ENCODE data around the gene SP100. TPM values are rescaled to one million over a fixed set of nuclear protein-coding genes. Genes with fewer than 3 reads are reported as not detected.
"Not testable (repeated sequence)": the region's sequence is repeated elsewhere in the genome, so short reads cannot be mapped to it uniquely, and the experiment has no call there.

SP100 gene
- total RNA-seq, 2 experiments from 2014 or later: 145 to 151 TPM

DNA sequence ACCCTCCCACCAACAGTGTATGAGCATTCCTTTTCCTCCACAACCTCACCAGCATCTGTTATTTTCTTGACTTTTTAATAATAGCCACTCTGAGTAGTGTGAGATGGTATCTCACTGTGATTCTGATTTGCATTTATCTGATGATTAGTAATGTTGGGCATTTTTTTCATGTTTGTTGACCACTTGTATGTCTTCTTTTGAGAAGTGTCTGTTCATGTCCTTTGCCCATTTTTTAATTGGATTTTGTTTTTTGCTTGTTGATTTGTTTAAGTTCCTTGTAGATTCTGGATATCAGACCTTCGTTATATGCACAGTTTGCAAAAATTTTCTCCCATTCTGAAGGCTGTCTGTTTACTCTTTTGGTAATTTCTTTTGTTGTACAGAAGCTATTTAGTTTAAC lies 59.1 kb downstream of the SP100 start:
- Mint-ChIP-seq H3K36me3 (ENCODE audit: low read depth) (peaks cover 53% of the 10 kb centered on the region), H3K4me3 (no peak overlapping the region), H3K4me1 (ENCODE audit: low read depth) (peaks cover 31% of the 10 kb centered on the region), H3K9me3 (no peaks in the 10 kb centered on the region), H3K27ac (no peak overlapping the region), H3K27me3 (ENCODE audit: low read depth) (no peaks in the 10 kb centered on the region)
- no peak for DNase-seq
- intact Hi-C loops (cut with micrococcal nuclease): loop anchor here (2.0 kb wide), 1 partner anchor 34 kb away; no protein-coding TSS in a partner anchor
- CTCF ChIA-PET: interaction anchor here (0.5 to 1.5 kb wide), 2 partner anchors 408 to 439 kb away, joined by 4 to 5 read pairs; no protein-coding TSS in a partner anchor

DNA sequence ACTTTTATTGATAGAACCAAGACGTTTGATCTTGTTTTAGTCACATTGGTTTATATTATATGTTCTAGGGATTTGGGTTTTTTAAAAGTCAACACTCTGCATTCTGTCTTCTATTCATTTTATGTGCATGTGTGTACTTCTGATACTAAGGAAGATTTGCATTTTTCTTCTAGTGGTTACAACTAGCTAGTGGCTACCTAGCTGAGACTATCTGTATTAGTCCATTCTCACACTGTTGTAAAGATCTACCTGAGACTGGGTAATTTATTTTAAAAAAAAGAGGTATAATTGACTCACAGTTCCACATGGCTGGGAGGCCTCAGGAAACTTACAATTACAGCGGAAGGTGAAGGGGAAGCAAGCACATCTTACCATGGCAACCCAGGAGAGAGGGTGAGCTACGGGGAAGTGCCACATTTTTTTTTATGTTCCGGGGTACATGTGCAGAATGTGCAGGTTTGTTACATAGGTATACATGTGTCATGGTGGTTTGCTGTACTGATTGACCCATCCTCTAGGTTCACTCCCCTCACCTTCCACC lies 69.9 kb downstream of the SP100 start:
- Mint-ChIP-seq H3K9me3 (peaks cover 15% of the 10 kb centered on the region), H3K27ac (no peak overlapping the region), H3K36me3 (ENCODE audit: low read depth) (peaks cover 62% of the 10 kb centered on the region), H3K27me3 (ENCODE audit: low read depth) (no peaks in the 10 kb centered on the region), H3K4me1 (ENCODE audit: low read depth) (no peaks in the 10 kb centered on the region), H3K4me3 (no peak overlapping the region)
- CTCF ChIA-PET: no interaction called here
- DNase-seq: no peak
- intact Hi-C loops (cut with micrococcal nuclease): no loop called here

DNA sequence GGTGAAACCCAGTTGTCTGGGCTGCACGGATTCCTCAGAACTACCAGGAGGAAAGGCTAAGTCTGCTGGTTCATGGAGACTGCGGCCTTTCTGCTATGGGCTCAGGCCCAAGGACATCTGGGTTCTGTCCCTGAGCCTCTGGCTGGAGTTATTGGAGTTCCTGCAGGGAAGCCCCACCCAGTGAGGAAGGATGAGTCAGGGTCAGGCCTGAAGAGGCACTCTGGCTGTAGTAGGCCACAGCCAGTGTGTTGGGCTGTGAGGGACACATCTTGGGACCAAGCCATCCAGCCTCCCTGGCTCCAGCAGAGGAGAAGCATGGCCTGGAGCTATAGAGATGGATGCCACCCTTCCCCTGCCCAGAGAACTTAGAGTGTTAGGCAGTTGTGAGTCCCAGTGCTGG lies 75.2 kb downstream of the SP100 start:
- H3K4me1 Mint-ChIP-seq (ENCODE audit: low read depth); intact Hi-C loops (cut with micrococcal nuclease); H3K4me3 Mint-ChIP-seq; CTCF ChIA-PET; H3K27me3 Mint-ChIP-seq (ENCODE audit: low read depth); H3K27ac Mint-ChIP-seq; DNase-seq: not testable (repeated sequence)
- H3K36me3 Mint-ChIP-seq (ENCODE audit: low read depth): peaks cover 73% of the 10 kb centered on the region
- H3K9me3 Mint-ChIP-seq: peaks cover 14% of the 10 kb centered on the region

DNA sequence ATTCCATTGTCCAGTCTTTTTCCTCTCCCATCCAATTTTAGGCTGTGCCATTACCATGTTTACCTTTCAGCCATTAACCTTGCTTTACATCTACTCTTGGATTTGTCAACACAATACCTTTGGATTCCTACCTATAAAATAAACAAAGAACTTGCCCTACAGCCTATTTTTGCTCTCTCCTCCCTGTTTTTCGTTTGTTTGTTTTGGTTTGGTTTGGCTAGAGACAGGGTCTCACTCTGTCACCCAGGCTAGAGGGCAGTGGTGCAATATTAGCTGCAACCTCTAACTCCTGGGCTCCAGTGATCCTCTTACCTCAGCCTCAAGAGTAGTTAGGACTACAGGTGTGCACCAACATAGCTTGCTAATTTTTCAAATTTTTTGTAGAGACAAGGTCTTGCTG lies 76.1 kb downstream of the SP100 start:
- no peak overlapping the region for H3K27ac Mint-ChIP-seq
- H3K4me1 Mint-ChIP-seq (ENCODE audit: low read depth): peaks cover 6% of the 10 kb centered on the region
- H3K36me3 Mint-ChIP-seq (ENCODE audit: low read depth): peaks cover 64% of the 10 kb centered on the region
- peaks cover 10% of the 10 kb centered on the region for H3K9me3 Mint-ChIP-seq
- H3K27me3 Mint-ChIP-seq (ENCODE audit: low read depth): no peaks in the 10 kb centered on the region
- H3K4me3 Mint-ChIP-seq: no peak overlapping the region
- CTCF ChIA-PET: interaction anchor here (0.6 kb wide), 1 partner anchor 270 kb away, joined by 3 read pairs; no protein-coding TSS in a partner anchor
- DNase-seq: no peak
- intact Hi-C loops (cut with micrococcal nuclease): no loop called here

DNA sequence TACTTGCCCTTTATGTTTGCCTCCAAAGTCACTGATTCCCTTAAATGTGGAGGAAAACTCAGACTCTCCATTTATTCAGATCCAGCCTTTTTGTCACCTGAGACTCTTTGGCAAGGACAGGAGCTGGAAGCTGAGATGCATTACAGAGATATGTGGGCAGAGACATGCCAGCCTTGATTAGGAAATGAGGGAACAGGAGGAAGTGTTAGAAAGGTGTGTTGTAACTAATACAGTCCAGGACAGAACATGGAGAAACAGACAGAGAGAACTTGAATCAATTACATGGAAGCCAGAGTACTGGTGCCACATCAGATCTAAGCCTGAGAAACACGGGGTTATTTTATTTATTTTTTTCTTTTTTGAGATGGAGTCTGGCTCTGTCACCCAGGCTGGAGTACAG lies 79.0 kb downstream of the SP100 start:
- H3K36me3 Mint-ChIP-seq (ENCODE audit: low read depth): peaks cover 44% of the 10 kb centered on the region
- H3K4me1 Mint-ChIP-seq (ENCODE audit: low read depth): peaks cover 8% of the 10 kb centered on the region
- H3K9me3 Mint-ChIP-seq: no peaks in the 10 kb centered on the region
- no peaks in the 10 kb centered on the region for H3K27me3 Mint-ChIP-seq (ENCODE audit: low read depth)
- intact Hi-C loops (cut with micrococcal nuclease): no loop called here
- CTCF ChIA-PET: no interaction called here
- no peak overlapping the region for H3K4me3 Mint-ChIP-seq
- H3K27ac Mint-ChIP-seq: no peak overlapping the region
- no peak for DNase-seq

DNA sequence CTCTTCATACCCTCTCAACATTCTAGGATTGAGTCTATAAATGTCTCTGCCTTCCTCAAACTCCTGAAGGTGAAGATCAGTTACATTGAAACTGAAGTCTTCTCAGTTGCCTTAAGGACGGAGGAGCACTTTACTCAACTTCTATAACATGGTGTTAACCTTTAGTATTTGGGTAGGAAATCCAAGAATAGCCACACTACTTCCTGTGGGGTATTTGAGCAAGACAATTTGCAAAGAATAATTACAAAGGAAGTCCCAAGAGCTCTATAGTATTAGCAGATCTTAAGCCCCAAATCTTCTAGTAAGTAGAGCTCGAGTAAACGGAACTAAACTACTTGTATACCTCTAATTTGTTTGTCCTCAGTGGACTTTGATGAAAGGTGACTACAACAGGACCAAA lies 80.9 kb downstream of the SP100 start:
- H3K27me3 Mint-ChIP-seq (ENCODE audit: low read depth): no peaks in the 10 kb centered on the region
- CTCF ChIA-PET: no interaction called here
- intact Hi-C loops (cut with micrococcal nuclease): no loop called here
- DNase-seq: no peak
- no peak overlapping the region for H3K27ac Mint-ChIP-seq
- H3K4me3 Mint-ChIP-seq: no peak overlapping the region
- peaks cover 39% of the 10 kb centered on the region for H3K36me3 Mint-ChIP-seq (ENCODE audit: low read depth)
- H3K4me1 Mint-ChIP-seq (ENCODE audit: low read depth): peaks cover 8% of the 10 kb centered on the region
- no peaks in the 10 kb centered on the region for H3K9me3 Mint-ChIP-seq

DNA sequence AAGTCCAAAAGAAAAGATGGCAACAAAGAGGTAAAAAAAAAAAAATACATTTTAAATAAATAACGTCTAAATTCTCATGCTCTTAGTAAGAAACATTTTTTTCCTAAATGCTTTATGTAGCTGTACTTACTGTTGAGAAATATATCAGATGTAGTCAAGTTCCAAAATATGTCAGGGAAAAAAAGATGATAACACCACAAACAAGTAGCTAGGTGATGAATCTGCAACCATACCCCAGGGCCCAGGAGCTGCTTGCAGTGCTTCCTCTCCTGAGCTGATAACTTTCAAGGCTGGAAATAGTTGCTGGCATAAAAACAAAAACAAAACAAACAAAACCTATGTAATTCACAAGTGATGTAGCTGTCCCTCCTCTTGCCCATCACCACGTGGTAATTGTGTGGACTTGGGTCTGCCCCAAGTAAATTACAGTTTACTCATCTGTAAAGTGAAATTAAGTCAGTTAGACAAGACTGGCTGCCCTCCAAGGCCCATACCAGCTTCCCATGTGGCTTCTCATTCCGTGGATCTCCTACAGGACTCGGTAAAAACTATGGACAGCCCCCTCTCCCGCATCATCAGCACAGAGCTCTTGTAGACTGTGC lies 82.6 kb downstream of the SP100 start:
- Mint-ChIP-seq H3K4me1 (ENCODE audit: low read depth) (peaks cover 15% of the 10 kb centered on the region), H3K9me3 (no peaks in the 10 kb centered on the region), H3K36me3 (ENCODE audit: low read depth) (peaks cover 36% of the 10 kb centered on the region), H3K27me3 (ENCODE audit: low read depth) (no peaks in the 10 kb centered on the region), H3K27ac (no peak overlapping the region), H3K4me3 (no peak overlapping the region)
- intact Hi-C loops (cut with micrococcal nuclease): no loop called here
- no peak for DNase-seq
- CTCF ChIA-PET: interaction anchor here (0.6 kb wide), 1 partner anchor 510 kb away, joined by 7 read pairs; no protein-coding TSS in a partner anchor

DNA sequence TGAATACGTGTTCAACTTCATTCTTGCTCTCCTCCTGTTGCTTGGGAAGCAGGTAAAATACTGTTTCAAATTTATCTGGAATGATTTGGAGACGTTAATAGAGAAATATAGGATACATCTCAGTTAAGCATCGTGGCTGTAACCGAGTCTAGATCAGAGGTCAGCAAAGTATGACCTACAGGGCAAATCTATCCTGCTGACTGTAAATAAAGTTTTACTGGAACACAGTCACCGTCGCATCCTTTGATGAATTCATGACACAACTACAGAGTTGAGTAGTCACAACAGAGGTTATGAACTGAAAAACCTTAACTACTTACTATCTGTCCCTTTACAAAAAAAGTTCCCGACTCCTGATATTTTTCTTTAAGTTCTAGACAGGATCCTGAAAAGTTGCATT lies 86.6 kb downstream of the SP100 start:
- no peak for DNase-seq
- intact Hi-C loops (cut with micrococcal nuclease): no loop called here
- CTCF ChIA-PET: no interaction called here
- peaks cover 39% of the 10 kb centered on the region for H3K36me3 Mint-ChIP-seq (ENCODE audit: low read depth)
- H3K9me3 Mint-ChIP-seq: no peaks in the 10 kb centered on the region
- no peak overlapping the region for H3K27ac Mint-ChIP-seq
- peaks cover 9% of the 10 kb centered on the region for H3K4me1 Mint-ChIP-seq (ENCODE audit: low read depth)
- no peaks in the 10 kb centered on the region for H3K27me3 Mint-ChIP-seq (ENCODE audit: low read depth)
- no peak overlapping the region for H3K4me3 Mint-ChIP-seq

DNA sequence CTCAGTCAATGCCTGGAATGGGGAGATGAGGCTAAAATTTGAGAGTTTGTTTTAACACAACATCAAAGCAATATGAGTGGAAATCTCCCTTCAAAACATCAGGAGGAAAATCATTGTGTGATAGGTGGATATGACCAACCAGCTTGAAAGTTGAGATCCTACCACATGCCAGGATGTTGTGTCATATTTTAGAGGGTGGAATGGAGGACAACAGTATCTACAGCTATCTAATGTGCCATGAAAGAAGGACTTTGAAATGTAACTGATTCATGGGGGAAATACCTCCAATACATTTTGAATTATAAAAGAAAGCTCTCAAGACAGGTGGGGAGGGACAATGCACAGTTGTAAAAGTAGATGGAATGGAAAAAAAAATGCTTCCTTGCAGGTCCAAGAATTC lies 87.8 kb downstream of the SP100 start:
- Mint-ChIP-seq H3K27me3 (ENCODE audit: low read depth) (no peaks in the 10 kb centered on the region), H3K36me3 (ENCODE audit: low read depth) (peaks cover 42% of the 10 kb centered on the region), H3K9me3 (no peaks in the 10 kb centered on the region), H3K27ac (no peak overlapping the region), H3K4me1 (ENCODE audit: low read depth) (peaks cover 9% of the 10 kb centered on the region), H3K4me3 (no peak overlapping the region)
- CTCF ChIA-PET: no interaction called here
- intact Hi-C loops (cut with micrococcal nuclease): no loop called here
- DNase-seq: no peak

DNA sequence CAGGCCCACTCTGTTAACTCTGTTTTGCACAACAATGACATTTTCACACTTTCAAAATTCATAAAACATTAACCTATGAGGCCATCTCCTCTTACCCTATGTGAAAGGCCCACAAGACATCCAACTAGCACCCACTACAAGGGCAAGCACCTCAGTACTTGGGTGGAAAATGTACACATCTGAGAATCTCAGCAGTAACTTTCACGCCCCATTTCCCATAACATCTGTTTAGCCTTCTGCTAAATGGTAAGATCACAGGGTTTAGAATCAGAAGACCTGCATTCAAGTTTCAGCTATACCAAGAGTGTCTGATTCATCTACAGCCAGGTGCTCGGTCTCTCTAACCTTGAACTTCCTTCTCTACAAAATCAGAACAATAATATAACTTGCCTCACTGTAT lies 89.2 kb downstream of the SP100 start:
- CTCF ChIA-PET: no interaction called here
- H3K36me3 Mint-ChIP-seq (ENCODE audit: low read depth): peaks cover 40% of the 10 kb centered on the region
- no peak for DNase-seq
- no peaks in the 10 kb centered on the region for H3K27me3 Mint-ChIP-seq (ENCODE audit: low read depth)
- intact Hi-C loops (cut with micrococcal nuclease): no loop called here
- no peaks in the 10 kb centered on the region for H3K9me3 Mint-ChIP-seq
- H3K4me1 Mint-ChIP-seq (ENCODE audit: low read depth): peaks cover 9% of the 10 kb centered on the region
- no peak overlapping the region for H3K4me3 Mint-ChIP-seq
- H3K27ac Mint-ChIP-seq: no peak overlapping the region

DNA sequence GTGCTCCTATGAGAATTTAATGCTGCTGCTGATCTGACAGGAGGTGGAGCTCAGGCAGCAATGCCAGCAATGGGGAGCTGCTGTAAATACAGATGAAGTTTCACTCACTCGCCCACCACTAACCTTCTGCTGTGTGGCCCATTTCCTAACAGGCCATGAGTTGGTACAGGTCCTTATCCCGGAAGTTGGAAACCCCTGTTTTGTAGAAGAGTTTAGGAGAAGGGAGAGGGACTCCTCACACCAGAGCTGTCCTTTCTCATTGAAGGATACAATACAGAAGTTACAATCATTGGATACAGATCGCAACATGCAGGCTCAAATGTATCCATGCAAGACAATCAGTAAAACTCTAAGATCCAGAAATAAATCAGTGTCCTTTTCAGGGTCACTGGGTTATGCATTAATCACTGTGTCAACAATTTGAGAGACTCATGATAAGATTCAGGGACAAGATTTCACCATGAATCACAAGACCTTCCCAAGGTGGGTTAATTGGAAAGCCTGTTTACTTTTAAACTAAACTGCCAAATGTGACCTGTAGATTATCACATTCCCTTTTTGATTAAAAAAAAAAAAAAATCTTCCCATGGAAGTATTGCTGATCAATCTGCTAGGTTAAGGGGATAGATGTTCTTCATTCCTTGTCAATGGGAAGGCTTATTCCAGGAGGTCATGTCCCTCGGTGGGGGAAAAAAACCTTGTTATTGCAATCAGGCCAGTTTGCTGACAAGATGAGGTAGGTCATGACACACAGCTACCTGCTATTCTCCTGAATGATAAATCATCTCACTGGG lies 97.2 kb downstream of the SP100 start:
- CTCF ChIA-PET: no interaction called here
- Mint-ChIP-seq H3K36me3 (ENCODE audit: low read depth) (peaks cover 25% of the 10 kb centered on the region), H3K27me3 (ENCODE audit: low read depth) (no peaks in the 10 kb centered on the region), H3K4me1 (ENCODE audit: low read depth) (no peaks in the 10 kb centered on the region), H3K27ac (no peak overlapping the region), H3K4me3 (no peak overlapping the region), H3K9me3 (no peaks in the 10 kb centered on the region)
- no peak for DNase-seq
- intact Hi-C loops (cut with micrococcal nuclease): no loop called here

DNA sequence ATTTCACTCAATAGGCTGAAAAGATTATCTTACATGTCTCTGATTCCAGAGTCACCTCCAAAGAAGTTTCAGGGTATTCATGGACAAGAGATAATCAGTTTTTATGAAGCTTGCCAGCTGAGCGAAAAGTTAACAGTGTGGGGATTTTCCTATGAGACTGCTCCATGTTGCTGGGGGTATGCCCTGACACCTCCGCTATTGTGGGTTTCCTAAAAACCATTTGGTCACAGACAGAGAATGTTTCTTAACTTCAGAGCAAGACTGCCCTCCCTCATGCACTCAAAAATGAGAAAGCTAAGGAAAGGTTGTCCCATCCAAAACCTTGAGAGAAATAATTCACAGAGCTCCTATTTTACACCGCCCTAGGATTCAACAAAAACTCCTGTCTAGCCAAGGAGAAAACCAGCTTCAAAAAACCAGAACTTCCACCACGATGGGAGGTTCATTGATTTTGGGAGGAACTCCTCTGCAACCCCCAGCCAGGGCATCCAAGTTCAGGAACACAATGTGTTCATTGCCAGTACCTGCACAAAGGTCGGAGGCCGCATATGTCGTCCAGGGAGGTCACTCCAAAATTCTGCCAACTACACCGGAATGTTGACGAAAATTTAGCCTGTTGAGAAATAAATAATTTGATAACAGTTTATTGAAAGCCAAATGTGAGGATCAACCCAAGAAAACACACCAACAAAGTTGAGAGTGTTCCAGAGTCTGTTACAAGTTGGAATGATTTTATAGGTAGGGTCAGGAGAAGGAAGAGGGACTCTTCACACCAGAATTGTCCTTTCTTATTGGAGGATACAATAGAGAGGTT lies 104.3 kb downstream of the SP100 start:
- Mint-ChIP-seq H3K4me3 (no peak overlapping the region), H3K4me1 (ENCODE audit: low read depth) (peaks cover 3% of the 10 kb centered on the region), H3K36me3 (ENCODE audit: low read depth) (peaks cover 29% of the 10 kb centered on the region), H3K27me3 (ENCODE audit: low read depth) (no peaks in the 10 kb centered on the region), H3K9me3 (peaks cover 28% of the 10 kb centered on the region), H3K27ac (no peak overlapping the region)
- DNase-seq: no peak
- intact Hi-C loops (cut with micrococcal nuclease): no loop called here
- CTCF ChIA-PET: no interaction called here

Measured in activated naive CD4-positive, alpha-beta T cell treated with anti-CD3 and anti-CD28 coated beads for 36 hours (primary cell).